ENCODE measurements around the gene RMND5B.
"Not testable (repeated sequence)": the region's sequence is repeated elsewhere in the genome, so short reads cannot be mapped to it uniquely, and the experiment has no call there.

The RMND5B gene

GRCh38 chr5:178130576-178131445 is at the start of gene RMND5B:
RMND5B (plus strand) TSS chr5:178131014; CDS start chr5:178138120, 7,106 bp downstream.
- peak; percentile 92 for DNase-seq

- DNase-seq = no peak
Measured at GRCh38 chr5:178081571-178082243, 49.1 kb upstream of the RMND5B start.

DNA sequence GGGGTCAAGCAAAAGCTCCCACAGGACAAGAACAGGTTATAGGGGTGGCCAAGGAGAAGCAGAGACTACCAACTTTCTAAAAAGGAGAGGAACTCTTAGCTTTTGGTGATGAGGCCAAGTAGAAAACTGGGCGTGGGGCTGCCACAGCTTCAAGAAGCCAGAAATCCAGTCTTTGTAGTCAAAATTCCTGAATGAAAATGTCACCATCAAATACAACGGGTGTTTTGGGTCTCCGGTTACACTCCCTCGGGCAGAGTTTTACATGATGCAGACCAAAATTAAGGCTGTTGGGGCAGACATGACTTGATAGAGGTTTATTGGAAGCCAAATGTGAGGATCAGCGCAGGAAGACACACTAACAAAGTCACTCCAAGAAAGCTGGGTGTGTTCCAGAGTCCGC is 46.9 kb upstream of the RMND5B start:
- DNase-seq = no peak

- no peak for DNase-seq
Measured at GRCh38 chr5:178085316-178085715, 45.5 kb upstream of the RMND5B start.

DNA sequence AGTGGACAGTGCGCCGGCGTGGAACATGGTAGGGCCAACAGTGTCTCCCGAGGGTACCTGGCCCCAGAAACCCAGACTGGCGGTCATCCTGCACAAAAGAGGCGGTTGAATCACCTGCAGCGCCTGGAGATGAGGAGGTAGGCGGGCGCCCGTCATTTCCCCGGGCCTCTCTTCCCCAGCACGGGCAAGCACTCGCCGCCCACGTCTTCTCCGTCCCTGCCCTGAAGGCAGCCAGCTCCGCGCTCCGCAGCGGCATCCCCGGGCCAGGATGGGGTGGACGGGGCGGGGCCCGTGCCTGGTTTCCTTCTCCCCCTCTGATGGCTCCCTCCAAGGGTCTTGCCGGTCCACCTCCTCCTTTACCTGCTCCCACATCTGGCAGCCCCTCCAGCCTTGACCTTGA is 44.5 kb upstream of the RMND5B start:
- no peak for DNase-seq

DNA sequence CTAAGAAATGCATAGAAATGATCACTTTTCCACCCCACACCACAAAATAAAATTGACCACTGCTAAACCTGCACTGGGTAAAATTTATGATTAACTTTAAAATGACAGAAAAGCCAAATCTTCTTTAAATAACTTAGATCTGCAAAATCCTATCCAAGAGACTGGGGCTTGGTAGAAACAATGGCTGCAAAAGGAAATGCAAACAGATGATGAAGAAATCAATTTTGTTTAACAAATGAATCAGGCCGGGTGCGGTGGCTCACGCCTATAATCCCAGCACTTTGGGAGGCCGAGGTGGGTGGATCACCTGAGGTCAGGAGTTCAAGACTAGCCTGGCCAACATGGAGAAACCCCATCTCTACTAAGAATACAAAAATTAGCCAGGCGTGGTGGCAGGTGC is 43.6 kb upstream of the RMND5B start:
- DNase-seq = not testable (repeated sequence)

GRCh38 chr5:178090856-178091255 is 40.0 kb upstream of the RMND5B start:
- no peak for DNase-seq

GRCh38 chr5:178093134-178093533 is 37.7 kb upstream of the RMND5B start:
- no peak for DNase-seq

GRCh38 chr5:178094345-178094744 is 36.5 kb upstream of the RMND5B start:
- no peak for DNase-seq

DNA sequence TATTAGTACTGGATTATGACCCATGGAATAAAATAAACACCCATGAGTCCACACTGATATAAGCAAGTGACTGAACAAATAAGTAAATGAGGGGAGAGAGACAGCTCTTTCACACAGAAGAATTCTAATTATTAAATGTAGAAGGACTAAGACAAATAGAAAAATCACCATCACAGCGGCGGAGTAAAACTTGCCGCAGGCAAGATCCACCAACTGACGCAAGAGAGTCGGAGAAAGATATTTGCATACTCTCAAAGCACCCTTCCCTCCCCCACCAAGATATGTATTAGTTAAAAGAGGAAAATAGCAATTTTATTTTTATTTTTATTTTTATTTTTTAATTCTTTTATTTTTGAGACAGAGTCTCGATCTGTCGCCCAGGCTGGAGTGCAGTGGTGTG is 32.1 kb upstream of the RMND5B start:
- no peak for DNase-seq

- no peak for DNase-seq
Measured at GRCh38 chr5:178103612-178104011, 27.2 kb upstream of the RMND5B start.

- DNase-seq = no peak
Measured at GRCh38 chr5:178104492-178104891, 26.3 kb upstream of the RMND5B start.

- DNase-seq = no peak
Measured at GRCh38 chr5:178106086-178106485, 24.7 kb upstream of the RMND5B start.

DNA sequence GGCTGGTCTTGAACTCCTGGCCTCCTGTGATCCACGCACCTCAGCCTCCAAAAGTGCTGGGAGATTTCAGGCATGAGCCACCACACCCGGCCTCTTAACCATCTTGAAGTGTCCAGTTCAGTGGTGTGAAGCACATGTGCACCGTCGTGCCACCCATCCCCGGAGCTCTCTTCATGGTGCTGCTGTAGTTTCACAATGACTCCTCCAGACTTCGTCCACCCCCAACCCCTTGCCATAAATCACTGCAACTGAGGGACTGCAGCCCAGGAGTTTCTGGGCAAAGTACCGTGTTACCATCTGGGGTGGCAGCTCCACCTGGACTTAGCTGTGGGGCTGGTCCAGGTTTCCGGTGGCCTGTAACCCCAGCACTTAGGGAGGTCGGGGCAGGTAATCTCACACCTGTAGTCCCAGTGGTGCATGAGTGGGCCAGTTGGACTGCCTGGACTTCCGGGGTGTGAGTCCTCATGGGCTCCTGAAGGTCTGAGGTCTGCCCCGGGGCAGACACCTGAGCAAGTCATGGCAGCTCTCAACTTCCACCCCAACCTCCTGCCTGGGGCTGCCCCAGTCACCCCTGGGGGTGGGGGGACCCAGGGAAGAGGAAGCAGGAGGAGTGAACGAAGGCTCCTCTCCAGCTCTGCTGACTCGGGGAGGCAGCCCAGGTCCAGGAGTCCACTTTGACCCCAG is 24.1 kb upstream of the RMND5B start:
- no peak for DNase-seq

DNA sequence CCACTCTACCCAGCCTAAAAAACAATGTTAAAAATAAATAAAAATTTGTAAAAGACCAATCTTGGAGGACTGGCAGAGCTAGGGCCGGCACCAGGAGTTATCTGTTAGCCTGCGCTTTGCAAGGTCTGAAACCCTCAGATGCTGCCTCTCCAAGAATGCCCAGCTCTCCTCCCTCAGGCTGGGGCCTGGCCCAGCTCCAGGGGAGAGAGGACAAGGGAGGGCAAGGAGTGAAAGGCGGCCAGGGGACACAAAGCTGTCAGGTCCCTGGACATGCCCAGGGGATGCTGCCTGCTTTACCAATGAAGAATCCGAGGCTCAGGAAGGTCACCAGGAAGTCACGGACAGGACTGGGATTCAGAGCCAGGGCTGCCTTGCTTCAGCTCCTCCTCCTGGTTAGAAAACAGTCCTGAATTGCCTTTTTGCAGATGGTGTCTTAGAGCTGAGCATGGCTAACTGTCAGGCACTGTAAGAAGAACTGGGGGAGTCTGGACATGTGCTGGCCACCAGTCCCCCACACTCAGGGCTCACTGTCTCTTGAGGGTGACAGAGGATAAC is 23.0 kb upstream of the RMND5B start:
- DNase-seq = peak; percentile 58

DNA sequence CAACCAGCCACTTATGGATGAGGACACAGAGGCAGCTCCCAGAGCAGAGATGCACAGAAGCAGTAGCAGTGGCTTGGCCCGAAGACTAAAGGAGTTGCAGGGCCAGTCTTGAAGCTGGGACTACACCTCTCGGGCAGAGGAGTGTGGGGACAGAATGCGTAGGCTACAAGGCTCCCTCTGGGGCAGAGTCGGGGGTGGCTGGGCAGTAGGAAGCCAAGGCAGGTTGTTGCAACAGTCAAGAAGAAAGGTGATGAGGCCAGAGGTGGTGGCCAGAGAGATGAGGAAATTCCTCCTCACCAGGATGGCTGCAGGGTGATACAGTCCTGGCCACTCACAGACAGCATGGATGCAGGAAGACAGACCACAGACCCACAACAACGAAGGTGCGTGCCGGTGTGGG is 22.4 kb upstream of the RMND5B start:
- DNase-seq = no peak

GRCh38 chr5:178108966-178109365 is 21.8 kb upstream of the RMND5B start:
- no peak for DNase-seq

DNA sequence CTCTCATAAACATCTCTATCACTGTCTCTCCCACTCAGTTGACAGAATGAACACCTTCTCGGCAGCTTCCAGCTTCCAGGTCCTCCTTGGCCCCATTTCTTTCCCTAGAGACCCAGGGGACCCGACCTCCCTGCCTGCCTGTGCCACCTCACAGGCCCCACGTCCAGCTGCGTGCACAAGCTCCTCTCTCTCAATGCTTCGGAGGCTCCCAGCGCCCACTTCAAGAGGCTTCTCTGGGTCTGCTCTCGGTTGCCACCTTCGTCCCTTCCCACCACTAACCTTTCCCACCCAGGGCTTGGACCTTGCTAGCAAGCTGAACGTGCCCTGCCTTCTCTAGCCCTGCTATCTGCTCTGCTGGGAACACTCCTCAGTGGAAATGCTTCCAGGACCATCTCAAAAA is 20.3 kb upstream of the RMND5B start:
- no peak for DNase-seq

DNA sequence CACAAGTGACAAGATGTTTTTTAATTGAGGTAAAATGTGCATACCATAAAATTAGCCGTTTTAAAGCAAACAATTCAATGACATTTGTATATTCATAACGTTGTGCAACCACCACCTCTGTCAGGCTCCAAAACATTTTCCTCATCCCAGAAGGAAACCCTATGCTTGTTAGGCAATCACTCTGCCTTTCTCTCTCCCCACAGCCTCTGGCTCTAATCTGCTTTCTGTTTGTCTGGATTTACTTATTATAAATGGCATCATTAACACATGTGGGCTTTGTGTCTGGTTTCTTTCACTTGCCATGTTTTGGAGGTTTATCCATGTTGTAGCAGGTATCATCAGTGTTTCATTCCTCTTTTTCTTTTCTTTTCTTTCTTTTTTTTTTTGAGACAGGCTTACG is 18.9 kb upstream of the RMND5B start:
- DNase-seq = no peak

DNA sequence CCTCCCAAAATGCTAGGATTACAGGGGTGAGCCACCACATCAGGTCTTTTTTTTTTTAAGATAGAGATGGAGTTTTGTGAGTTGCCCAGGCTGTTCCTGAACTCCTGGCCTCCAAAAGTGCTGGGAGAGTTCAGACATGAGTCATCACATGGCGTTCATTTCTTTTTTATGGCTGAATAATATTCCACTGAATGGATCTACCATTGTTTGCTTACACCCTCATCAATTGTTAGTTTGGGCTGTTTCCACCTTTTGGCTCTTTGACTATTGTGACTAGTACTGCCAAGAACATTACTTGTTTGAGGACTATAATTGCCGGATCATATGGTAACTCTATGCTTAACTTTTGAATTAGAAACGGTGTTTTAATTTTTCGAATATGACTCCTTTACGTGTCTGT is 18.3 kb upstream of the RMND5B start:
- DNase-seq = no peak

- DNase-seq = peak; percentile 88
Measured at GRCh38 chr5:178113141-178113787, 17.6 kb upstream of the RMND5B start, which contains the start of gene N4BP3. N4BP3 (plus strand) TSS chr5:178113532; CDS start chr5:178119584, 6,052 bp downstream.

DNA sequence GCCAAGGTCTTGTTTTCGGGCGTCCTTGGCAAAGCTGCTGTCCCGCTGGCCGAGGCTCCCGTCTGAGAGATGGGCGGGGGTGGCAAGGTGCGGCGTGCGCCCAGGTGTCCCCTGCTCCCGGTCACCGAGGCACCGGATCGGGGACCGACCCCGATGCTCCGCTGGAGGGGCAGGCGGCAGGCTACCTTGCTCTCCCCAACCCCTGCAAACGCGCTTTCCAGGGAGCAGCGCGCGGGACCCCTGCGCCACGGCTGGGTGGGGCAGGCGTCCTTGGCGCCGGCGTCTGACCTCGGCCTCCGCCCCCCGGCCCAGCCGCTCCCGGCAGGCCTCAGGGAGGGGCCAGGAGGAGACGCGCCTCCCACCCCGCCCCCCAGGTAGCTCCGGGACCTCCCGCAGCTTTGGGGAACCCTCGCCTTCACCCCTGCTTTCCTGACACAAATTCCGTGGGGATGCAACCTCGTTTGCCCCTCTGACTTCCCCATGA is 16.9 kb upstream of the RMND5B start:
- peak; percentile 59 for DNase-seq
